Measurements from ENCODE around the gene PAK1.

DNA sequence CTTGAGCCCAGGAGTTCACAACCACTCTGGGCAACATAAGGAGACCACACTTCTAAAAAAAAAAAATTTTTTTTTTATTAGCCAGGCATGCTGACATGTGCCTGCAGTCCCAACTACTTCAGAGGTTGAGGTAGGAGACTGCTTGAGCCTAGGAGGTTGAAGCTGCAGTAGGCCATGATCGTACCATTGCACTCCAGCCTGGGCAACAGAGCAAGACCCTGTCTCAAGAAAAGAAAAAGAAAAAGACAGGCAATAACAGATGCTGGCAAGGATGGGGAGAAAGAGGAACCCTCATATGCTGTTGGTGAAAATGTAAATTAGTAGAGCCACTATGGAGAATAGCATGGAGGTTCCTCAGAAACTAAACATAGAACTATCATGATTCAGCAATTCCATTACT, 64.8 kb downstream of the PAK1 start:
- TF ChIP-seq CTCF (IDR thresholded peaks at IDR 0.05) (no peak), POLR2A (IDR thresholded peaks at IDR 0.05) (no peak)
